Breast epithelium (tissue), 4 donors: ENCODE results near the gene SDHAF1. TPM values are rescaled to one million over a fixed set of nuclear protein-coding genes. Genes with fewer than 3 reads are reported as not detected.
A peak's percentile ranks its signal among the peaks of the same experiment; 100 is the strongest.
"Not testable (repeated sequence)": the region's sequence is repeated elsewhere in the genome, so short reads cannot be mapped to it uniquely, and the experiment has no call there.

Experiments
- DNase-seq, 2 donors: peaks; one replicate each; pipeline ENCODE4 v3.0.0-alpha.2; 2019; ENCODE audit warnings: low spot score in 2 of 2
- H3K27ac ChIP-seq, 2 donors: fragments of 200-600 bp; sonication (generic) in 1 of 2; one replicate each; pipeline ENCODE4 v1.5.1; 2016 to 2019; ENCODE audit warnings: mild to moderate bottlenecking in 1 of 2
- H3K27me3 ChIP-seq, 2 donors: fragments of 200-600 bp; sonication (generic) in 1 of 2; one replicate each; pipeline versions ENCODE4 v1.5.1 to v1.6.0; 2017 to 2019; ENCODE audit warnings: control low read depth in 1 of 2, mild to moderate bottlenecking in 1 of 2
- H3K36me3 ChIP-seq: fragments of 200-600 bp; one replicate; pipeline ENCODE4 v1.5.1; 2019
- H3K4me1 ChIP-seq, 2 donors: fragments of 200-600 bp; sonication (generic); one replicate each; pipeline ENCODE4 v1.5.1; 2016 to 2019; ENCODE audit warnings: control low read depth in 1 of 2
- H3K4me3 ChIP-seq, 3 donors: fragments of 200-600 bp; sonication (generic); 1 replicate in 2 of 3; 2 replicates in 1 of 3; pipeline ENCODE4 v1.5.1; 2016 to 2019; ENCODE audit warnings: mild to moderate bottlenecking in 3 of 3, moderate library complexity in 2 of 3
- H3K9me3 ChIP-seq, 2 donors: fragments of 200-600 bp; sonication (generic) in 1 of 2; one replicate each; pipeline ENCODE4 v1.5.1; 2016 to 2019; ENCODE audit warnings: control low read depth in 1 of 2
- CTCF ChIP-seq, 3 donors: fragments of 450-650 bp; IDR thresholded peaks; one replicate each; pipeline ENCODE4 v1.5.1; 2016 to 2017; ENCODE audit warnings: antibody characterized with exemption in 3 of 3, mild to moderate bottlenecking in 3 of 3, moderate library complexity in 3 of 3
- POLR2A ChIP-seq: fragments of 450-650 bp; IDR thresholded peaks from one replicate; pipeline ENCODE4 v1.6.1; 2016; ENCODE audit warnings: antibody characterized with exemption, mild to moderate bottlenecking, moderate library complexity
- POLR2AphosphoS5 ChIP-seq, 3 donors: sonication (generic); formaldehyde crosslinking; IDR thresholded peaks; one replicate each; pipeline ENCODE4 v1.6.1; 2017; ENCODE audit warnings: antibody characterized with exemption in 3 of 3
- intact Hi-C: fragments of 100-400 bp; cut with DNase I; formaldehyde crosslinking; loops from one replicate; pipeline ENCODE4 v1.15.1; 2023; ENCODE audit warnings: low total_unique reads
- total RNA-seq, 3 donors: library from RNA; depleted of rRNA; stranded (reverse); fragments of >200 nt; gene quantifications; one replicate each; pipeline ENCODE4 v1.1.0, GENCODE V29; 2016

SDHAF1 gene
- total RNA-seq, 3 donors from 2014 or later = 47.5 to 58.8 (median 48.8) TPM

GRCh38 chr19:36031308-36031707, 36.3 kb downstream of the SDHAF1 start:
- H3K27me3 ChIP-seq = no peaks in the 10 kb centered on the region
- intact Hi-C loops = no loop called here
- TF ChIP-seq CTCF (IDR thresholded peaks at IDR 0.05) (no peak), POLR2AphosphoS5 (IDR thresholded peaks at IDR 0.05) (no peak), POLR2A (no peak)
- H3K9me3 ChIP-seq = no peaks in the 10 kb centered on the region
- no peak overlapping the region for H3K4me3 ChIP-seq
- no peak overlapping the region for H3K27ac ChIP-seq
- no peaks in the 10 kb centered on the region for H3K36me3 ChIP-seq
- no peaks in the 10 kb centered on the region for H3K4me1 ChIP-seq
- no peak for DNase-seq

- DNase-seq = no peak
- no peaks in the 10 kb centered on the region for H3K9me3 ChIP-seq
- H3K36me3 ChIP-seq = no peaks in the 10 kb centered on the region
- H3K4me3 ChIP-seq = peak within 1 kb of the TSS; percentile 62 to 66 (median 65)
- TF ChIP-seq POLR2A (no peak), POLR2AphosphoS5 (IDR thresholded peaks at IDR 0.05) (no peak), CTCF (IDR thresholded peaks at IDR 0.05) (no peak)
- H3K4me1 ChIP-seq = no peaks in the 10 kb centered on the region
- intact Hi-C loops = no loop called here
- peak within 1 kb of the TSS; percentile 62 to 64 for H3K27ac ChIP-seq
- no peaks in the 10 kb centered on the region for H3K27me3 ChIP-seq
Observed at GRCh38 chr19:36032251-36033104, 37.5 kb downstream of the SDHAF1 start, which contains the start of gene CLIP3. Gene CLIP3 (minus strand): TSS chr19:36032873. CDS start chr19:36032357, 516 bp downstream.

- Histone ChIP-seq H3K4me1 (no peaks in the 10 kb centered on the region), H3K9me3 (no peaks in the 10 kb centered on the region), H3K27ac (no peak overlapping the region), H3K27me3 (no peaks in the 10 kb centered on the region), H3K36me3 (no peaks in the 10 kb centered on the region), H3K4me3 (no peak overlapping the region)
- intact Hi-C loops = no loop called here
- no peak for TF ChIP-seq POLR2AphosphoS5 (IDR thresholded peaks at IDR 0.05)
- TF ChIP-seq POLR2A = no peak
- no peak for TF ChIP-seq CTCF (IDR thresholded peaks at IDR 0.05)
- no peak for DNase-seq
Observed at GRCh38 chr19:36040495-36040894, 45.5 kb downstream of the SDHAF1 start.

GRCh38 chr19:36041092-36041491, 46.1 kb downstream of the SDHAF1 start:
- H3K27ac ChIP-seq = peak overlapping the region in 1 of 2 donors; percentile 61
- H3K36me3 ChIP-seq = not testable (repeated sequence)

GRCh38 chr19:36041831-36042230, 46.8 kb downstream of the SDHAF1 start:
- H3K4me1 ChIP-seq = no peaks in the 10 kb centered on the region

More at GRCh38 chr19:36041092-36041491, 46.1 kb downstream of the SDHAF1 start:
- H3K4me3 ChIP-seq, H3K27me3 ChIP-seq, H3K9me3 ChIP-seq, H3K4me1 ChIP-seq, intact Hi-C loops, DNase-seq: not testable (repeated sequence)

More at GRCh38 chr19:36041831-36042230, 46.8 kb downstream of the SDHAF1 start:
- H3K27ac ChIP-seq = peak overlapping the region in 1 of 2 donors; percentile 61
- H3K4me3 ChIP-seq = no peak overlapping the region
- intact Hi-C loops = no loop called here
- TF ChIP-seq POLR2AphosphoS5 (IDR thresholded peaks at IDR 0.05) (no peak), CTCF (IDR thresholded peaks at IDR 0.05) (no peak), POLR2A (no peak)
- H3K27me3 ChIP-seq = no peaks in the 10 kb centered on the region
- DNase-seq = no peak
- H3K9me3 ChIP-seq = no peaks in the 10 kb centered on the region
- H3K36me3 ChIP-seq = no peaks in the 10 kb centered on the region
